ENCODE measurements around the gene NAMPT. TPM values are rescaled to one million over a fixed set of nuclear protein-coding genes. Genes with fewer than 3 reads are reported as not detected.
"Not testable (repeated sequence)": the region's sequence is repeated elsewhere in the genome, so short reads cannot be mapped to it uniquely, and the experiment has no call there.

The NAMPT gene
- total and polyA plus RNA-seq, 8 donors: 17.1 to 209 (median 125) TPM

GRCh38 chr7:106218546-106218945 lies 66.2 kb downstream of the NAMPT start:
- H3K36me3 ChIP-seq: no peaks in the 10 kb centered on the region
- DNase-seq: no peak
- intact Hi-C loops (cut with DNase I; ENCODE audit: low total_unique reads): no loop called here
- peaks cover 16 to 20% (median 19%) of the 10 kb centered on the region in 4 donors for H3K4me1 ChIP-seq
- no peaks in the 10 kb centered on the region for H3K9me3 ChIP-seq
- WGBS, 5 donors: 78 to 90% (median 86%) methylated on average over 3 of the region's 3 CpGs
- H3K27ac ChIP-seq: peak overlapping the region in 4 of 5 donors; percentile 80 to 84 (median 80)
- H3K4me3 ChIP-seq: no peak overlapping the region
- H3K27me3 ChIP-seq: no peaks in the 10 kb centered on the region
- TF ChIP-seq POLR2AphosphoS5 (IDR thresholded peaks at IDR 0.05) (no peak), EP300 (IDR thresholded peaks at IDR 0.05) (no peak), POLR2A (IDR thresholded peaks at IDR 0.05) (no peak), CTCF (IDR thresholded peaks at IDR 0.05) (no peak)

- Histone ChIP-seq H3K27me3 (no peaks in the 10 kb centered on the region), H3K9me3 (no peaks in the 10 kb centered on the region), H3K27ac (peak overlapping the region; percentile 61 to 84 (median 80)), H3K4me3 (peak overlapping the region in 1 of 4 donors; percentile 11), H3K36me3 (no peaks in the 10 kb centered on the region), H3K4me1 (peaks cover 16 to 20% (median 19%) of the 10 kb centered on the region in 4 donors)
- peak; percentile 49 to 84 for DNase-seq
- WGBS, 5 donors: 15 to 23% (median 18%) methylated on average over 8 of the region's 8 CpGs
- TF ChIP-seq POLR2AphosphoS5 (IDR thresholded peaks at IDR 0.05) (peak; percentile 48 to 96 (median 87)), POLR2A (IDR thresholded peaks at IDR 0.05) (no peak), EP300 (IDR thresholded peaks at IDR 0.05) (peak; percentile 85)
- intact Hi-C loops (cut with DNase I; ENCODE audit: low total_unique reads): no loop called here
Observed at GRCh38 chr7:106216923-106217542, 67.8 kb downstream of the NAMPT start.

GRCh38 chr7:106216517-106216922 lies 68.3 kb downstream of the NAMPT start:
- 19 to 47% (median 34%) methylated on average over 2 of the region's 2 CpGs for WGBS, 5 donors
- peak overlapping the region; percentile 66 to 84 (median 80) for H3K27ac ChIP-seq
- no peaks in the 10 kb centered on the region for H3K27me3 ChIP-seq
- peak; percentile 23 to 47 for DNase-seq
- peak overlapping the region in 1 of 4 donors; percentile 11 for H3K4me3 ChIP-seq
- H3K4me1 ChIP-seq: peaks cover 16 to 20% (median 19%) of the 10 kb centered on the region in 4 donors
- no peaks in the 10 kb centered on the region for H3K36me3 ChIP-seq
- intact Hi-C loops (cut with DNase I; ENCODE audit: low total_unique reads): no loop called here
- peak in 2 of 3 donors; percentile 68 to 85 for TF ChIP-seq POLR2AphosphoS5 (IDR thresholded peaks at IDR 0.05)
- no peak for TF ChIP-seq EP300 (IDR thresholded peaks at IDR 0.05)
- TF ChIP-seq CTCF (IDR thresholded peaks at IDR 0.05): no peak
- H3K9me3 ChIP-seq: no peaks in the 10 kb centered on the region

GRCh38 chr7:106215868-106216516 lies 68.8 kb downstream of the NAMPT start:
- no peak overlapping the region for H3K4me3 ChIP-seq
- DNase-seq: no peak
- TF ChIP-seq POLR2AphosphoS5 (IDR thresholded peaks at IDR 0.05): no peak
- no peak for TF ChIP-seq EP300 (IDR thresholded peaks at IDR 0.05)
- TF ChIP-seq POLR2A (IDR thresholded peaks at IDR 0.05): no peak
- no peak for TF ChIP-seq CTCF (IDR thresholded peaks at IDR 0.05)
- 71 to 82% (median 75%) methylated on average over 8 of the region's 8 CpGs for WGBS, 5 donors
- peak overlapping the region; percentile 78 to 84 (median 80) for H3K27ac ChIP-seq
- no peaks in the 10 kb centered on the region for H3K9me3 ChIP-seq
- intact Hi-C loops (cut with DNase I; ENCODE audit: low total_unique reads): no loop called here
- no peaks in the 10 kb centered on the region for H3K36me3 ChIP-seq
- H3K4me1 ChIP-seq: peaks cover 16 to 20% (median 19%) of the 10 kb centered on the region in 4 donors
- no peaks in the 10 kb centered on the region for H3K27me3 ChIP-seq

GRCh38 chr7:106208944-106209343 lies 75.8 kb downstream of the NAMPT start:
- H3K27me3 ChIP-seq; H3K27ac ChIP-seq; H3K36me3 ChIP-seq; H3K9me3 ChIP-seq; H3K4me1 ChIP-seq; DNase-seq; intact Hi-C loops (cut with DNase I; ENCODE audit: low total_unique reads); H3K4me3 ChIP-seq: not testable (repeated sequence)
- WGBS, 5 donors: 84 to 93% (median 90%) methylated on average over 7 of the region's 7 CpGs
